Right lobe of liver (tissue), 4 donors: ENCODE measurements around the gene DHRSX.

Experiments
- CTCF ChIP-seq, 4 donors: fragments of 200-600 bp in 3 of 4; fragments of 450-650 bp in 1 of 4; IDR thresholded peaks; one replicate each; pipeline versions ENCODE4 v1.5.1 to v1.8.0; 2016 to 2022; ENCODE audit warnings: antibody characterized with exemption in 4 of 4, mild to moderate bottlenecking in 2 of 4
- POLR2A ChIP-seq: fragments of 450-650 bp; IDR thresholded peaks from one replicate; pipeline ENCODE4 v1.6.1; 2017; ENCODE audit warnings: antibody characterized with exemption, mild to moderate bottlenecking
- donor health status: DM: no; HTN: no; CAD: no.
- donor health status: DM: no; HTN: no; CAD: no.
- donor health status: DM: no; HTN: yes; CAD: no.

- TF ChIP-seq CTCF (IDR thresholded peaks at IDR 0.05) (no peak), POLR2A (no peak)
Measured at GRCh38 chrX:2395261-2395992, 105.3 kb downstream of the DHRSX start.
